GM21737 (cell line): ENCODE results near the gene FAM76A.
A peak's percentile ranks its signal among the peaks of the same experiment; 100 is the strongest.
"Not testable (repeated sequence)": the region's sequence is repeated elsewhere in the genome, so short reads cannot be mapped to it uniquely, and the experiment has no call there.

Source experiments
- ATAC-seq: cut with Tn5 transposase; IDR thresholded peaks from one replicate; pipeline ENCODE4 v1.9.1; 2021; ENCODE audit warnings: mild to moderate bottlenecking, moderate library complexity; ENCODE audit not compliant: unreplicated experiment

Gene FAM76A

DNA sequence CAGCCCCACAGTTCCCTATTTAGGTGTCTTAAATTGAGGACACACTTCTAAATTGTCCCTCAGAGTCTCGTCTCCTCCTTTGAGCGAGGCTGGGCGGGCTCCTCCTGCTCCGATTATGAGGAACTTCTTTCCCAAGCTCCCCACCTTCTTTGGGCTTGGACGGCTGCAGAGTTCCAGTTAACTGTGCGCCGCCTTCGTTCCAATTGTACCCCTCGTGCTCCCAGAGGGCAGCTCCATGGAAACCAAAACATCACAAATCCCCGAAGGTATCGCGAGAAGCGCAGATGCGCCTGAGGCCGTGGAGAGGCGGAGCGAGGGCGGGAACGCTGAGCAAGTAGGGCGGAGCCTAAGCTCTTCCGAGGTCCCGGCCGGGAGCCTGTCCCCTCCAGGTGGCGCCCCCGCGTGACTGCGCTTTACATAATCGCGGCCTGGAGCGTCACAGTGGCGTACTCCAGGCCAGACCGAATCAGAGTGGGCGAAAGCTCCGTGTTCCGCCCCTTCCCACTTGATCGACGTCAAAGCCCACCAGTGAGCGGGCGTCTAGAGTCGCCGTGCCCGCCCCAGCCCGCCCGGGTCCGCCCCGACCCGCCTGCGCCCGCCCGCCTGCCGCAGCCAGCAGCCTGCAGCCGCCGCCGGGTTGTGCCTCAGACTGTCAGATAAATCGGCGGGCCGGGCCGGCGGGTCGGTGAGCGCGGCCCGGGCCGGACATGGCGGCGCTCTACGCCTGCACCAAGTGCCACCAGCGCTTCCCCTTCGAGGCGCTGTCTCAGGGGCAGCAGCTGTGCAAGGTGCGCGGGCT lies at the start of gene FAM76A:
Gene FAM76A (plus strand): TSS at position 588 of the 799 bp plus-strand sequence. CDS start 120 bp downstream, at position 708.
- peak; percentile 95 for ATAC-seq

GRCh38 chr1:27676410-27676809 lies 49.4 kb upstream of the FAM76A start:
- ATAC-seq = no peak

- ATAC-seq = no peak
Observed at GRCh38 chr1:27678747-27679146, 47.0 kb upstream of the FAM76A start.

DNA sequence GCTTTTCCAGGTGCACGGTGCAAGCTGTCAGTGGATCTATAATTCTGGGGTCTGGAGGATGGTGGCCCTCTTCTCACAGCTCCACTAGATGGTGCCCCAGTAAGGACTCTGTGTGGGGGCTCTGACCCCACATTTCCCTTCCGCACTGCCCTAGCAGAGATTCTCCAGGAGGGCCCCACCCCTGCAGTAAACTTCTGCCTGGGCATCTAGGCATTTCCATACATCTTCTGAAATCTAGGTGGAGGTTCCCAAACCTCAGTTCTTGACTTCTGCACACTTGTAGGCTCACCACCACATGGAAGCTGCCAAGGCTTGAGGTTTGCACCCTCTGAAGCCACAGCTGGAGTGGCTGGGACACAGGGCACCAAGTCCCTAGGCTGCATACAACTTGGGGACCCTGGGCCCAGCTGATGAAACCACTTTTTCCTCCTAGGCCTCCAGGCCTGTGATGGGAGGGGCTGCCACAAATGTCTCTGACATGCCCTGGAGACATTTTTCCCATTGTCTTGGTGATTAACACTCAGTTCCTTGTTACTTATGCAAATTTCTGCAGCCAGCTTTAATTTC lies 45.5 kb upstream of the FAM76A start:
- ATAC-seq = not testable (repeated sequence)

DNA sequence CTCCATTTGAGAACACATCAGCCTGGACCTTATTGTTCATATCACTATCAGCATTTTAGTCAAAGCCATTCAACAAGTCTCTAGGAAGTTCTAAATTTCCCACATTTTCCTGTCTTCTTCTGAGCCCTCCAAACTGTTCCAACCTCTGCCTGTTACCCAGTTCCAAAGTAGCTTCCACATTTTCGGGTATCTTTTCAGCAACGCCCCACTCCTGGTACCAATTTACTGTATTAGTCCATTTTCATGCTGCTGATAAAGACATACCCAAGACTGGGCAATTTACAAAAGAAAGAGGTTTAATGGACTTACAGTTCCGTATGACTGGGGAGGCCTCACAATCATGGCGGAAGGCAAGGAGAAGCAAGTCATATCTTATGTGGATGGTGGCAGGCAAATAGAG lies 44.2 kb upstream of the FAM76A start:
- not testable (repeated sequence) for ATAC-seq

GRCh38 chr1:27682351-27682944 lies 43.3 kb upstream of the FAM76A start:
- no peak for ATAC-seq

DNA sequence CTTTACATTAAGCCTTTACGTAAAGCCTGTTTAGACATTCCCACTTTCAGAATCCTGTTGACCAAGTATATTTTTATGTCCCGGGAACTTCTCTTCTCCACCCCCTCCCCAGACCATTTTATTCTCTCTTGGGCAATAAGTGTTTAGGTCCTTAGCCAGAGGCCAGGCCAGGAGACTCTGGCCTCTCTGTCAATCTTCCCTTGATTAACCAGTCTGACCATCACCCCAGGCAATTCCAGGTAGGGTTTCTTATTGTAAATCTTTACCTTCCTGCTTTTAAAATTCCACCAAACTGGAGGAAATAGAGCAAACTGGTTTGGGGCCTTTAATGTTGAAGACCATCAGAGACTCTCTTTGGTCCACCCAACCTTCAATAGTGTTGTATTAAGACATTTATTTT lies 41.6 kb upstream of the FAM76A start:
- ATAC-seq = no peak

GRCh38 chr1:27686223-27686990 lies 39.4 kb upstream of the FAM76A start:
- no peak for ATAC-seq

DNA sequence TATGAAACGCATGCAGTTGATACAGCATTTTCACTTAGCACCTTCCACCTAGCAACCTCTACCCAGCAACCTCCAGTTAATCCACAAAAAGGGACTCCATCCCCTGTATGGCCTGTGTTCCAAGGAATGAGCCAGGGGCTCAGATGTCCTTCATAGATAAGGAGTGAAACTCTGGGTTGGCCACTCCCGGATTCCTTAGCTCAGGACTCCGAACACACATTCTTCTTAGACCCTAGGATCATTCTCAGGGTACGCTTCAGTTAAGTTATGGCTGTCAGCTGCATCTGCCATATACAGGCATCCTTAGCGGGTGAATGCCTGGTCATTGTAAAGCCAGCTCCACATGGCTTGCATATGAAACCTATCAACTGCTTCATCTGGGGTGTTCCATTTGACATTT lies 37.9 kb upstream of the FAM76A start:
- ATAC-seq = no peak

GRCh38 chr1:27689423-27690173 lies 36.2 kb upstream of the FAM76A start:
- ATAC-seq = no peak

DNA sequence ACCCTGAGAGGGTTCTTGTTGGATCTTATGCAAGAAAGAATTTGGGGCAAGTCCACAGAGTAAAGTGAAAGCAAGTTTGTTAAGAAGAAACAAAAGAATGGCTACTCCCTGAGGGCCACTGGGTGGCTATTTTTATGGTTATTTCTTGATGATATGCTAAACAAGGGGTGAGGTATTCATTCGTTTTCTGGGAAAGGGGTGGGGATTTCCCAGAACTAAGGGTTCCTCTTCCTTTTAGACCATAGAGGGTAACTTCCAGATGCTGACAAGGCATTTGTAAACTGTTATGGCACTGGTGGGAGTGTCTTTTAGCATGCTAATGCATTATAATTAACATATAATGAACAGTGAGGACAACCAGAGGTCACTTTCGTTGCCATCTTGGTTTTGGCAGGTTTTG lies 35.6 kb upstream of the FAM76A start:
- no peak for ATAC-seq

DNA sequence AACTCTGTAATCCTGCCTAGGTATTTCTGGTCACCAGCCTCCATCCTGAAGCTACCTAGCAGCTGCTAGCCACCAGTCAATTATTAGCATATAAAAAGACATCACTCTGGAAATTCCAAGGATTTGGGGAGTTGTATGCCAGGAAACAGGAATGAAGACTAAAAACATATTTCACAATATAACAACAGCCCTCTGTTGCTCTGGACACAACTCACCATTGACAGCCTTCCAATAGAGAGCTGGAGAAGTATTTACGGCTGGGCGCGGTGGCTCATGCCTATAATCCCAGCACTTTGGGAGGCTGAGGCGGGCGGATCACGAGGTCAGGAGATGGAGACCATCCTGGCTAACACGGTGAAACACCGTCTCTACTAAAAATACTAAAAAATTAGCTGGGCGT lies 28.9 kb upstream of the FAM76A start:
- not testable (repeated sequence) for ATAC-seq

DNA sequence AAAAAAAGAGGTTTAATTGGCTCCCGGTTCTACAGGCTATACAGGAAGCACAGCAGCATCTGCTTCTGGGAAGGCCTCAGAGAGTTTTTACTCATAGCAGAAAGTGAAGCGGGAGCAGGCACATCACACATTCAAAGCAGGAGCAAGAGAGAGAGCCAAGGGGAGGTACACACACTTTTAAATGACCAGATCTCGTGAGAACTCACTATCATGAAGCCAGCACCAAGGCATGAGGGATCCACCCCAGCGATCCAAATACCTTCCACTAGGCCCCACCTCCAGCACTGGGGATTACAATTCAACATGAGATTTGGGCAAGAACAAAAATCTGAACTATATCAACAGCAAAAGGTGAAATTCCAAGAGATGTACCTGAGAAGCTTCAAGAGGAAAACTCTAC lies 20.8 kb upstream of the FAM76A start:
- ATAC-seq = no peak

- ATAC-seq = no peak
Observed at GRCh38 chr1:27705545-27705944, 20.2 kb upstream of the FAM76A start.

GRCh38 chr1:27710574-27710973 lies 15.2 kb upstream of the FAM76A start:
- ATAC-seq = no peak

DNA sequence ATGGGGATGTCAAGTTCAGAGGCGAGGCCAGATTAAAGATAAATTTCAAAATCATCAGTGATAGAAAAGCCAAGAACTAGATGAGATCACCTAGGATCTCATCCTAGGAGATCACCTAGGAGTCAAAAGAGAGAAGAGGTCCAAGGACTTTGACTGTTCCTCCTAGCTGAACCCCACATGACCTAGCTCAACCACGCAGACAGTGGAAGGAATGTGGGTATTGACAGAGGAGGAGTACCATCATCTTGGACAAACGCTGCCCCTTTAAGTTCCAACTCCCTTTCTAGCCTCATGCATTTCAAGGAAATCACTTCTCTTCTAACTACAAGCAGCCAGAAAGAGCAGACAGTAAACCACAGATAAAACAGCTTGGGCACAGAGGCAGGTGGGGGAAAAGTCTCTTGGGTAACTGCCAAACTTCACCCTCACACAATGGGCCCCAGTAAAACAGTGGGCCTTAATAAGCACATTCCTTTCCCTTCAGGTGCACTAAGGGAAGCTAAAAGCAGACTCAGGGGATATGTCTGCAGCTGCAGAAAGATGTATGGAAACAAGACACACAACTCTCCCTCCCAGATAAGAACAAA lies 12.5 kb upstream of the FAM76A start:
- no peak for ATAC-seq

GRCh38 chr1:27713869-27714513 lies 11.8 kb upstream of the FAM76A start:
- no peak for ATAC-seq

DNA sequence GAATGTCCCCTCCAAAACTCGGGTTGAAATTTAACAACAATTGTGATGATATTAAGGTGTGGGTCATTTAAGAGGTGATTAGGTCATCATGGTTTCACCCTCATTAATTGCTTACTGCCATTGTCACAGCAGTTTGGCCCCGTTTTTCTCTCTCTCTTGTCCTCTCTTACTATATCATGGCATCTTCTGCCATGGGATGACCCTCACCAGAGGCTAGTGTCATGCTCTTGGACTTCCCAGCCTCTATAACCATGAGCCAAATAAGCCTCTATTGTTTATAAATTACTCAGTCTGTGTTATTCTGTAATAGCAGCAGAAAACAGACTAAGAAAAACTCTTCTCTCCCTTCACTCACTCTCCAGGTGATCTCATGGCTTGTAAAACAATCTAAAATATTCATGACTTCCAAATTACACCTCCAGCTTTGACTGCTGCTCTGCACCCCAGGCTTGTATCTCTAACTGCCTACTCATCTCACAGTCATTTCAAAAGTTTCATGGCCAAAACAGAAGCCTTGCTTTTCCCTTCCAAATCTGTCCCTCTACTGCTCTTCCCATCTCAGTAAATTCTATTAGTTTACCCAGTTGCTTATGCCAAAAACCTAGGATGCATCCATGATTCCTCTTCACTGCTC lies 9.4 kb upstream of the FAM76A start:
- no peak for ATAC-seq
